SK-N-SH (cell line): Measurements from ENCODE around the gene ARHGAP15. TPM values are rescaled to one million over a fixed set of nuclear protein-coding genes. Genes with fewer than 3 reads are reported as not detected.

Experiments used
- CTCF ChIA-PET: fragments of 300-600, 350-600 bp; formaldehyde crosslinking; extraction: SDS; loops from one replicate; lab custom pipeline; 2021; lab: Yijun Ruan, JAX
- POLR2A ChIA-PET: fragments of 350-600 bp; sonication (Branson Sonifier 250); formaldehyde crosslinking; extraction: SDS; loops from one replicate; lab custom pipeline; 2020; ENCODE audit warnings: antibody characterized with exemption, inconsistent platforms; lab: Yijun Ruan, JAX
- DNase-seq: peaks from one replicate; pipeline ENCODE4 v3.0.0; 2012
- H2AFZ ChIP-seq: fragments of 200-600 bp; sonication (generic); 2 replicates; pipeline ENCODE4 v1.8.1; 2016; ENCODE audit warnings: antibody characterized with exemption, mild to moderate bottlenecking, low read depth
- H3F3A ChIP-seq: fragments of 200-600 bp; sonication (generic); replicated peaks from 2 replicates; pipeline ENCODE3; 2016; ENCODE audit warnings: antibody characterized with exemption, mild to moderate bottlenecking; ENCODE audit not compliant: insufficient read depth
- H3K27ac ChIP-seq, 2 experiments: fragments of 200-500 bp in 1 of 2; fragments of 200-600 bp in 1 of 2; sonication (Bioruptor generic) in 1 of 2; sonication (generic), shearing (Covaris generic) in 1 of 2; 2 replicates each; pipeline versions ENCODE4 v1.5.1 to v1.6.1; 2014 to 2016; ENCODE audit warnings: low read depth in 2 of 2, inconsistent platforms in 1 of 2, low read length in 1 of 2, mild to moderate bottlenecking in 1 of 2, mixed read lengths in 1 of 2
- H3K27me3 ChIP-seq: fragments of 200-600 bp; sonication (generic), shearing (Covaris generic); 2 replicates; pipeline ENCODE4 v1.6.1; 2016; ENCODE audit warnings: mixed run types; ENCODE audit not compliant: insufficient read depth
- H3K36me3 ChIP-seq, 2 experiments: fragments of 200-500 bp in 1 of 2; fragments of 200-600 bp in 1 of 2; sonication (Bioruptor generic) in 1 of 2; sonication (generic) in 1 of 2; replicated peaks in 1 of 2; 2 replicates each; pipeline versions ENCODE3 to v1.5.1; 2014 to 2016; ENCODE audit warnings: low read length in 1 of 2, mild to moderate bottlenecking in 1 of 2; ENCODE audit not compliant: insufficient read depth in 2 of 2, control insufficient read depth in 1 of 2
- H3K4me1 ChIP-seq, 2 experiments: fragments of 200-500 bp in 1 of 2; fragments of 200-600 bp in 1 of 2; sonication (Bioruptor generic) in 1 of 2; sonication (generic), shearing (Covaris generic) in 1 of 2; 2 replicates each; pipeline versions ENCODE4 v1.5.1 to v1.6.1; 2014 to 2016; ENCODE audit warnings: low read depth in 1 of 2, low read length in 1 of 2, mixed run types in 1 of 2; ENCODE audit not compliant: insufficient read depth in 2 of 2, control insufficient read depth in 1 of 2
- H3K4me2 ChIP-seq: fragments of 200-600 bp; sonication (generic), shearing (Covaris generic); 2 replicates; pipeline ENCODE4 v1.6.1; 2017; ENCODE audit warnings: mixed run types
- H3K4me3 ChIP-seq, 2 experiments: fragments of 200-500 bp in 1 of 2; fragments of 200-600 bp in 1 of 2; sonication (Bioruptor generic) in 1 of 2; sonication (generic), shearing (Covaris generic) in 1 of 2; 2 replicates each; pipeline versions ENCODE4 v1.5.1 to v1.8.1; 2014 to 2016; ENCODE audit warnings: low read depth in 2 of 2, inconsistent platforms in 1 of 2, low read length in 1 of 2, mild to moderate bottlenecking in 1 of 2, mixed read lengths in 1 of 2, moderate library complexity in 1 of 2
- H3K79me2 ChIP-seq: fragments of 200-600 bp; sonication (generic); 2 replicates; pipeline ENCODE4 v1.8.1; 2017; ENCODE audit warnings: mild to moderate bottlenecking; ENCODE audit not compliant: insufficient read depth
- H3K9ac ChIP-seq: fragments of 200-600 bp; sonication (generic); 2 replicates; pipeline ENCODE4 v1.6.1; 2017; ENCODE audit warnings: mixed run types
- H3K9me2 ChIP-seq: fragments of 200-600 bp; sonication (generic); 2 replicates; pipeline ENCODE4 v1.6.1; 2017; ENCODE audit warnings: mixed run types
- H3K9me3 ChIP-seq: fragments of 200-600 bp; sonication (generic); 2 replicates; pipeline ENCODE4 v1.6.1; 2017; ENCODE audit warnings: mixed run types, mild to moderate bottlenecking, moderate library complexity
- H4K20me1 ChIP-seq: fragments of 200-600 bp; sonication (generic); 2 replicates; pipeline ENCODE4 v1.6.1; 2017; ENCODE audit warnings: mild to moderate bottlenecking, mixed run types; ENCODE audit not compliant: insufficient read depth
- CHD2 ChIP-seq: fragments of 150-350 bp; IDR thresholded peaks from 2 replicates; pipeline ENCODE4 v1.6.1; 2018; ENCODE audit warnings: low read length; ENCODE audit not compliant: partially characterized antibody
- EZH2phosphoT487 ChIP-seq: fragments of 200-600 bp; sonication (generic); IDR thresholded peaks from 2 replicates; pipeline ENCODE4 v1.6.1; 2017; ENCODE audit warnings: low read depth, mixed run types, mild to moderate bottlenecking, antibody characterized with exemption, moderate library complexity, borderline replicate concordance
- GABPA ChIP-seq: IDR thresholded peaks from 2 replicates; pipeline ENCODE4 v1.4.0; 2012; ENCODE audit warnings: low read depth, mild to moderate bottlenecking
- JUND ChIP-seq: IDR thresholded peaks from 2 replicates; pipeline ENCODE4 v1.4.0; 2012
- MEF2A ChIP-seq: IDR thresholded peaks from 2 replicates; pipeline ENCODE4 v1.4.0; 2012; ENCODE audit warnings: low read depth, borderline replicate concordance
- RFX5 ChIP-seq: IDR thresholded peaks from 2 replicates; pipeline ENCODE4 v1.6.1; 2012; ENCODE audit warnings: mild to moderate bottlenecking, improper control_type of control experiment, low read length
- RXRA ChIP-seq: IDR thresholded peaks from 2 replicates; pipeline ENCODE4 v1.4.0; 2012; ENCODE audit warnings: low read depth, mild to moderate bottlenecking, borderline replicate concordance
- WGBS: methylation state at CpG from one replicate; pipeline ENCODE4 v1.1.6; 2017; ENCODE audit warnings: low lambda C conversion rate; 5-methylcytosine and 5-hydroxymethylcytosine counted together
- polyA plus RNA-seq, 3 experiments: library from polyadenylated mRNA; depleted of rRNA; stranded (reverse); fragments of >200 nt; gene quantifications; 2 replicates each; pipeline ENCODE4 v1.2.3, GENCODE V29; 2012
- TF ChIP-seq, protein P1 (sequence below): IDR thresholded peaks from 2 replicates; pipeline ENCODE4 v1.6.1; 2012; ENCODE audit warnings: mild to moderate bottlenecking, low read depth, low read length, moderate library complexity
- TF ChIP-seq, protein P2 (sequence below): IDR thresholded peaks from 2 replicates; pipeline ENCODE4; 2012

Gene ARHGAP15
- polyA plus RNA-seq, 1 of the 3 experiments (the other 2 are of a cell fraction): not detected

DNA sequence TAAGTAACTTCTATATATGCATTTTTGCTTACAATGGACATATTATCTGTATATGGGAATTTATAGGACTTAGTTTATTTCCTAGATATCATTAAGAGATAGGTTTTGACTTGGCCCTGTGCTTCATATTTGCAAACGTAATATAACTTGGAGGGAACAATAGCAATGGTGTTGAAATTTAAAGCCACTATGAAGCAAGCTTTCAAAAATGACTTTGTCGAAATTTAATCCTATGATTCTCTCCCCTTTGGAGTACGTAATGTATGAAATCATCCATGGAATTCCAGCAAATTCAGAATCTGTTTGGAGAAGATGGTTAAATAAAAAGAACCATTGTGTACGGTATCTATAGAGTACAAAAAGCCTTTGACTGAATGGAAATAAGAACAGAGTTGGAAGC, 486.3 kb downstream of the ARHGAP15 start:
- H3K9me3 ChIP-seq: no peaks in the 10 kb centered on the region
- H3K27me3 ChIP-seq: no peaks in the 10 kb centered on the region
- WGBS: 54% methylated on average over 4 of the region's 4 CpGs
- no peak overlapping the region for H3K27ac ChIP-seq
- no peak for DNase-seq
- no peaks in the 10 kb centered on the region for H4K20me1 ChIP-seq
- TF ChIP-seq, protein P1, sequence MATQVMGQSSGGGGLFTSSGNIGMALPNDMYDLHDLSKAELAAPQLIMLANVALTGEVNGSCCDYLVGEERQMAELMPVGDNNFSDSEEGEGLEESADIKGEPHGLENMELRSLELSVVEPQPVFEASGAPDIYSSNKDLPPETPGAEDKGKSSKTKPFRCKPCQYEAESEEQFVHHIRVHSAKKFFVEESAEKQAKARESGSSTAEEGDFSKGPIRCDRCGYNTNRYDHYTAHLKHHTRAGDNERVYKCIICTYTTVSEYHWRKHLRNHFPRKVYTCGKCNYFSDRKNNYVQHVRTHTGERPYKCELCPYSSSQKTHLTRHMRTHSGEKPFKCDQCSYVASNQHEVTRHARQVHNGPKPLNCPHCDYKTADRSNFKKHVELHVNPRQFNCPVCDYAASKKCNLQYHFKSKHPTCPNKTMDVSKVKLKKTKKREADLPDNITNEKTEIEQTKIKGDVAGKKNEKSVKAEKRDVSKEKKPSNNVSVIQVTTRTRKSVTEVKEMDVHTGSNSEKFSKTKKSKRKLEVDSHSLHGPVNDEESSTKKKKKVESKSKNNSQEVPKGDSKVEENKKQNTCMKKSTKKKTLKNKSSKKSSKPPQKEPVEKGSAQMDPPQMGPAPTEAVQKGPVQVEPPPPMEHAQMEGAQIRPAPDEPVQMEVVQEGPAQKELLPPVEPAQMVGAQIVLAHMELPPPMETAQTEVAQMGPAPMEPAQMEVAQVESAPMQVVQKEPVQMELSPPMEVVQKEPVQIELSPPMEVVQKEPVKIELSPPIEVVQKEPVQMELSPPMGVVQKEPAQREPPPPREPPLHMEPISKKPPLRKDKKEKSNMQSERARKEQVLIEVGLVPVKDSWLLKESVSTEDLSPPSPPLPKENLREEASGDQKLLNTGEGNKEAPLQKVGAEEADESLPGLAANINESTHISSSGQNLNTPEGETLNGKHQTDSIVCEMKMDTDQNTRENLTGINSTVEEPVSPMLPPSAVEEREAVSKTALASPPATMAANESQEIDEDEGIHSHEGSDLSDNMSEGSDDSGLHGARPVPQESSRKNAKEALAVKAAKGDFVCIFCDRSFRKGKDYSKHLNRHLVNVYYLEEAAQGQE: no peak
- TF ChIP-seq MEF2A: no peak
- H3K9me2 ChIP-seq: no peaks in the 10 kb centered on the region
- no peaks in the 10 kb centered on the region for H3K36me3 ChIP-seq
- POLR2A ChIA-PET: no interaction called here
- no peak overlapping the region for H3K4me3 ChIP-seq
- H3K79me2 ChIP-seq: no peaks in the 10 kb centered on the region
- H3K9ac ChIP-seq: no peak overlapping the region
- CTCF ChIA-PET: no interaction called here
- H3K4me2 ChIP-seq: no peak overlapping the region
- peaks cover 0 to 5% of the 10 kb centered on the region in 2 experiments; a peak in 2 of 4 replicates for H3K4me1 ChIP-seq
- H2AFZ ChIP-seq: no peak overlapping the region
- H3F3A ChIP-seq: no peaks in the 10 kb centered on the region

DNA sequence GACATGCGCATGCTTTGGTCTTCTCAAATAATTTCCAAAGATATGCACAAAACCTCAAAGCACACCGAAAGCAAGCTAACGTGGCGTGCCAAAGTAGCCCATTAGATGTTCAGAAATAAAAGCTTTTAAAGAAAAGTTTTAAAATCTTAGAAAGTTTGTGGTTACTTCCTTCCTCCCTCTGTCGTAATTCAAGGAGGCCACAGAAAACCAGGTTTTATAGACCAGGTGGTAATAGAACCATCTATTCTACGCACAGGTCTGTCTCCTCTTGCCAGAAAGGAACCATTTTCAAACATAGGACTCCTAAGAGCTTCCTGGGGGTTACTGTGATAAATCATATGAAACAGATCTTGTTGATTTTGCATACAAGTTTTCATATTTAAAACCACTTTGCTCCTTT, 487.2 kb downstream of the ARHGAP15 start:
- POLR2A ChIA-PET: no interaction called here
- DNase-seq: no peak
- no peak overlapping the region for H3K27ac ChIP-seq
- H3K4me1 ChIP-seq: peaks cover 0 to 5% of the 10 kb centered on the region in 2 experiments; a peak in 2 of 4 replicates
- H3K36me3 ChIP-seq: no peaks in the 10 kb centered on the region
- 76% methylated on average over 6 of the region's 6 CpGs for WGBS
- no peak overlapping the region for H2AFZ ChIP-seq
- no peaks in the 10 kb centered on the region for H3F3A ChIP-seq
- H3K9ac ChIP-seq: no peak overlapping the region
- TF ChIP-seq GABPA (no peak), RXRA (no peak), JUND (no peak), RFX5 (no peak), EZH2phosphoT487 (no peak)
- no peaks in the 10 kb centered on the region for H3K9me3 ChIP-seq
- H4K20me1 ChIP-seq: no peaks in the 10 kb centered on the region
- H3K79me2 ChIP-seq: no peaks in the 10 kb centered on the region
- no peaks in the 10 kb centered on the region for H3K27me3 ChIP-seq
- no peak overlapping the region for H3K4me3 ChIP-seq
- H3K9me2 ChIP-seq: no peaks in the 10 kb centered on the region
- CTCF ChIA-PET: no interaction called here
- H3K4me2 ChIP-seq: no peak overlapping the region

DNA sequence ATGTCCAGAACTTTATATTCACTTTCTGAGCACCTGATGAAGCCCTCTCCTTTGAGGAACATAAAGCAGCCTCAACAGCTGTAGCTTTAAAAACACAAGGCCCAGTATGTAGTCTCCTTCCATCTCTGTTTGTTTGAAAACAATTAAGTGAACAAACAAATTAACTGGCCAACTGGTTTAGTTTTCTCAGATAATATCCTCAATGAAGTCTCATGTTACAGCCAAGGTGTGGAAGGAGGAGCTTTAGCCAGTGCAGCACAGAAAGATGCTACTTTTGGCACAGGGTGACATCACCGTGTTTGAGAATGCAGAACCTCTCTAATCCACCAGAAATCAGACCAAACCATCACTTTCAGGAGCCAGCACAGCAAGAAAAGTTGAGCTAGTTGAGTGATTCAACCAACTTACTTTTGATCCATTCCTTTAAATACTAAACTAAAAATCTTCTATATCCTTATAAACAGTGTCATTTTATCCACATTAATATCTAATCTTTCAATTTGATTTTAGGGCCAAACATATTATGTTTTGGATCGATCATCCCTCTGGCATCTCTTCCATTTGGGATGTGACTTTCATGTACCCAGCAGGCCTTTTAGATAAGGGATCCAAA, 488.7 kb downstream of the ARHGAP15 start:
- Histone ChIP-seq H3K9me3 (no peaks in the 10 kb centered on the region), H3K4me2 (no peak overlapping the region), H3K36me3 (no peaks in the 10 kb centered on the region), H2AFZ (no peak overlapping the region), H3K27ac (no peak overlapping the region), H4K20me1 (no peaks in the 10 kb centered on the region), H3K9me2 (no peaks in the 10 kb centered on the region), H3K4me3 (no peak overlapping the region), H3K79me2 (no peaks in the 10 kb centered on the region), H3K9ac (no peak overlapping the region), H3K4me1 (peaks cover 0 to 5% of the 10 kb centered on the region in 2 experiments; a peak in 2 of 4 replicates), H3F3A (no peaks in the 10 kb centered on the region), H3K27me3 (no peaks in the 10 kb centered on the region)
- TF ChIP-seq CHD2: no peak
- TF ChIP-seq, protein P2, sequence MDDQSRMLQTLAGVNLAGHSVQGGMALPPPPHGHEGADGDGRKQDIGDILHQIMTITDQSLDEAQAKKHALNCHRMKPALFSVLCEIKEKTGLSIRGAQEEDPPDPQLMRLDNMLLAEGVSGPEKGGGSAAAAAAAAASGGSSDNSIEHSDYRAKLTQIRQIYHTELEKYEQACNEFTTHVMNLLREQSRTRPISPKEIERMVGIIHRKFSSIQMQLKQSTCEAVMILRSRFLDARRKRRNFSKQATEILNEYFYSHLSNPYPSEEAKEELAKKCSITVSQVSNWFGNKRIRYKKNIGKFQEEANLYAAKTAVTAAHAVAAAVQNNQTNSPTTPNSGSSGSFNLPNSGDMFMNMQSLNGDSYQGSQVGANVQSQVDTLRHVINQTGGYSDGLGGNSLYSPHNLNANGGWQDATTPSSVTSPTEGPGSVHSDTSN: no peak
- POLR2A ChIA-PET: no interaction called here
- WGBS: 64% methylated on average over 2 of the region's 2 CpGs
- DNase-seq: no peak
- CTCF ChIA-PET: interaction anchor here (0.6 to 1.3 kb wide), 2 partner anchors 16 to 401 kb away, joined by 3 to 4 read pairs; no protein-coding TSS in a partner anchor
